ENCODE results near the gene ADI1. TPM values are rescaled to one million over a fixed set of nuclear protein-coding genes. Genes with fewer than 3 reads are reported as not detected.

ADI1 gene
- total RNA-seq, 1 donor from 2014 or later: 41.6 TPM

GRCh38 chr2:3539836-3540235 is 20.5 kb upstream of the ADI1 start:
- no peak overlapping the region for H2AFZ ChIP-seq (ENCODE audit: low read depth, low read length)
- Mint-ChIP-seq H3K27ac (ENCODE audit: unreplicated experiment) (no peak overlapping the region), H3K4me3 (ENCODE audit: unreplicated experiment) (no peak overlapping the region), H3K9me3 (ENCODE audit: unreplicated experiment) (no peaks in the 10 kb centered on the region), H3K4me1 (ENCODE audit: low read depth, unreplicated experiment) (peaks cover 19% of the 10 kb centered on the region), H3K36me3 (ENCODE audit: low read depth, unreplicated experiment) (peaks cover 5% of the 10 kb centered on the region), H3K27me3 (ENCODE audit: low read depth, unreplicated experiment) (no peaks in the 10 kb centered on the region)
- H4K20me1 ChIP-seq (ENCODE audit: insufficient read depth, low read length): peaks cover 22% of the 10 kb centered on the region
- H3K4me3 ChIP-seq (ENCODE audit: insufficient read depth, low read depth, low read length): no peak overlapping the region
- FAIRE-seq: no peak
- no peaks in the 10 kb centered on the region for H3K27me3 ChIP-seq (ENCODE audit: insufficient read depth, low read length)
- no peak for DNase-seq (ENCODE audit: low read depth)
- TF ChIP-seq, protein P1, sequence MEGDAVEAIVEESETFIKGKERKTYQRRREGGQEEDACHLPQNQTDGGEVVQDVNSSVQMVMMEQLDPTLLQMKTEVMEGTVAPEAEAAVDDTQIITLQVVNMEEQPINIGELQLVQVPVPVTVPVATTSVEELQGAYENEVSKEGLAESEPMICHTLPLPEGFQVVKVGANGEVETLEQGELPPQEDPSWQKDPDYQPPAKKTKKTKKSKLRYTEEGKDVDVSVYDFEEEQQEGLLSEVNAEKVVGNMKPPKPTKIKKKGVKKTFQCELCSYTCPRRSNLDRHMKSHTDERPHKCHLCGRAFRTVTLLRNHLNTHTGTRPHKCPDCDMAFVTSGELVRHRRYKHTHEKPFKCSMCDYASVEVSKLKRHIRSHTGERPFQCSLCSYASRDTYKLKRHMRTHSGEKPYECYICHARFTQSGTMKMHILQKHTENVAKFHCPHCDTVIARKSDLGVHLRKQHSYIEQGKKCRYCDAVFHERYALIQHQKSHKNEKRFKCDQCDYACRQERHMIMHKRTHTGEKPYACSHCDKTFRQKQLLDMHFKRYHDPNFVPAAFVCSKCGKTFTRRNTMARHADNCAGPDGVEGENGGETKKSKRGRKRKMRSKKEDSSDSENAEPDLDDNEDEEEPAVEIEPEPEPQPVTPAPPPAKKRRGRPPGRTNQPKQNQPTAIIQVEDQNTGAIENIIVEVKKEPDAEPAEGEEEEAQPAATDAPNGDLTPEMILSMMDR (IDR thresholded peaks at IDR 0.05; ENCODE audit: insufficient read depth, low read depth, low read length): no peak
- TF ChIP-seq EZH2 (IDR thresholded peaks at IDR 0.05; ENCODE audit: insufficient read depth, low read length): no peak
- H3K27ac ChIP-seq (ENCODE audit: low read depth, low read length): no peak overlapping the region
- H3K9me3 ChIP-seq (ENCODE audit: insufficient read depth, low read depth, low read length): no peaks in the 10 kb centered on the region
- no peak overlapping the region for H3K9ac ChIP-seq (ENCODE audit: low read length)
- H3K4me2 ChIP-seq (ENCODE audit: low read length): no peak overlapping the region
- H3K4me1 ChIP-seq (ENCODE audit: insufficient read depth, low read length): peaks cover 19% of the 10 kb centered on the region
- H3K36me3 ChIP-seq (ENCODE audit: insufficient read depth, low read length): peaks cover 28% of the 10 kb centered on the region
- peaks cover 33% of the 10 kb centered on the region for H3K79me2 ChIP-seq (ENCODE audit: insufficient read depth, low read length)

DNA sequence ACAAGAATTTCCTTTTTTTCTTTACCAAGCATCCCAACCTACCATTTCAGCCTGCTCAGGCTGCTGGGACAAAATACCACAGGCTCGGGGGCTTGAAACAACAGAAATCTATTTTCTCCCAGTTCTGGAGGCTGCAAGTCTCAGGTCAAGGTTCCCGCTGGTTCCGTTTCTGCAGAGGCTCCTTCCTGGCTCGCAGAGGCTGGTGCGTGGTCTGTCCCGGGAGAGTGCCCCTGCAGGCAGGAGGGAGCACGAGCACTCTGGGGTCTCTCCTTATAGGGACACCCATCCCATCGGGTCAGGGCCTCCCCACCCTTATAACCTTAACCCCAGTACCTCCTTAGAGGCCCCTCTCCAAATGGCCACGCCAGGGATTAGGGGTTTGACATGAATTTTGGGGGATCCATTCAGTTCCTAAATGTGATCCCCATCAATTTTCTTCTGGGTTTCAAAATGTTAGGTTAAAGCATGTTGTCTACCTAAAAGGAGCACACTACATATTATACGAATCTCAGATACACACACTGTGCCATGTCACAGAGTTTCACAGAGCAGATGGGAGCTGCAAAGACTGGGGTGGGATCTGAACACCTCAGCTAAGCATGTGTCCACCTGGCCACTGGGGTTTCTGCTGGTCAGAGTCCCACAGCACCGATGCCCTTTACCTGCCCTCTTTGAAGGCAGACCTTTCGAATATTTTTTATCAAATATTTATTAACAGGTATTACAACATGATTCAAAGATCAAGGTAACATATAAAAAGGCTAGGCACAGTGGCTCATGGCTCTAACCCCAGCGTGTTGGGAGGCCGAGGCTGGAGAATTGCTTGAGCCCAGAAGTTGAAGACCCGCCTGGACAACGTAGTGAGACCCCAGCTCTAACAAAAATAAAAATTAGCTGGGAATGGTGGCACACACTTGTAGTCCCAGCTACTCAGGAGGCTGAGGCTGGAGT is 17.6 kb upstream of the ADI1 start:
- Histone ChIP-seq H3K36me3 (ENCODE audit: insufficient read depth, low read length) (peaks cover 6% of the 10 kb centered on the region), H3K4me1 (ENCODE audit: insufficient read depth, low read length) (peaks cover 19% of the 10 kb centered on the region), H2AFZ (ENCODE audit: low read depth, low read length) (peak overlapping the region; percentile 81), H3K9ac (ENCODE audit: low read length) (peak overlapping the region; percentile 92), H3K27ac (ENCODE audit: low read depth, low read length) (peak overlapping the region; percentile 100), H3K27me3 (ENCODE audit: insufficient read depth, low read length) (no peaks in the 10 kb centered on the region), H3K4me3 (ENCODE audit: insufficient read depth, low read depth, low read length) (peak overlapping the region; percentile 54), H3K4me2 (ENCODE audit: low read length) (peak overlapping the region; percentile 89), H4K20me1 (ENCODE audit: insufficient read depth, low read length) (peaks cover 4% of the 10 kb centered on the region), H3K79me2 (ENCODE audit: insufficient read depth, low read length) (peaks cover 7% of the 10 kb centered on the region), H3K9me3 (ENCODE audit: insufficient read depth, low read depth, low read length) (no peaks in the 10 kb centered on the region)
- Mint-ChIP-seq H3K4me3 (ENCODE audit: unreplicated experiment) (peak overlapping the region; percentile 25), H3K36me3 (ENCODE audit: low read depth, unreplicated experiment) (peaks cover 8% of the 10 kb centered on the region), H3K4me1 (ENCODE audit: low read depth, unreplicated experiment) (peaks cover 19% of the 10 kb centered on the region), H3K9me3 (ENCODE audit: unreplicated experiment) (no peaks in the 10 kb centered on the region), H3K27ac (ENCODE audit: unreplicated experiment) (peak overlapping the region; percentile 100), H3K27me3 (ENCODE audit: low read depth, unreplicated experiment) (no peaks in the 10 kb centered on the region)
- DNase-seq (ENCODE audit: low read depth) (peak; percentile 46), FAIRE-seq (no peak)
- no peak for TF ChIP-seq EZH2 (IDR thresholded peaks at IDR 0.05; ENCODE audit: insufficient read depth, low read length)
- TF ChIP-seq, protein P1 (IDR thresholded peaks at IDR 0.05; ENCODE audit: insufficient read depth, low read depth, low read length): peak; percentile 39

Data from astrocyte (in vitro differentiated cells and primary cell).